Astrocyte (in vitro differentiated cells and primary cell): ENCODE measurements around the gene METTL2A. TPM values are rescaled to one million over a fixed set of nuclear protein-coding genes. Genes with fewer than 3 reads are reported as not detected.

Source experiments
- DNase-seq: peaks from one replicate; pipeline ENCODE4 v3.0.0-alpha.2; 2010; ENCODE audit warnings: low read depth
- FAIRE-seq: peaks from 2 replicates; lab custom pipeline; 2011; peaks lifted over from hg19 to GRCh38; lab: Jason Lieb, UNC
- H2AFZ ChIP-seq: 2 replicates; pipeline ENCODE4 v1.6.0; 2012; ENCODE audit warnings: low read depth, low read length, inconsistent platforms
- H3K27ac ChIP-seq: 2 replicates; pipeline ENCODE4 v1.5.1; 2011; ENCODE audit warnings: low read depth, low read length, inconsistent platforms
- H3K27me3 ChIP-seq: 2 replicates; pipeline ENCODE4 v1.6.0; 2011; ENCODE audit warnings: low read length, inconsistent platforms; ENCODE audit not compliant: insufficient read depth
- H3K36me3 ChIP-seq: 2 replicates; pipeline ENCODE4 v1.5.1; 2011; ENCODE audit warnings: low read length, inconsistent platforms; ENCODE audit not compliant: insufficient read depth
- H3K4me1 ChIP-seq: 2 replicates; pipeline ENCODE4 v1.5.1; 2011; ENCODE audit warnings: low read length, inconsistent platforms; ENCODE audit not compliant: insufficient read depth
- H3K4me2 ChIP-seq: 2 replicates; pipeline ENCODE4 v1.6.0; 2012; ENCODE audit warnings: low read length, inconsistent platforms
- H3K4me3 ChIP-seq: 2 replicates; pipeline ENCODE4 v1.5.1; 2011; ENCODE audit warnings: low read depth, mild to moderate bottlenecking, low read length, inconsistent platforms; ENCODE audit not compliant: insufficient read depth
- H3K79me2 ChIP-seq: 2 replicates; pipeline ENCODE4 v1.6.0; 2012; ENCODE audit warnings: mild to moderate bottlenecking, low read length, inconsistent platforms; ENCODE audit not compliant: insufficient read depth
- H3K9ac ChIP-seq: 2 replicates; pipeline ENCODE4 v1.6.0; 2012; ENCODE audit warnings: mild to moderate bottlenecking, low read length, inconsistent platforms
- H3K9me3 ChIP-seq: 2 replicates; pipeline ENCODE4 v1.5.1; 2012; ENCODE audit warnings: low read depth, mild to moderate bottlenecking, low read length, inconsistent platforms; ENCODE audit not compliant: insufficient read depth
- H4K20me1 ChIP-seq: 2 replicates; pipeline ENCODE4 v1.6.0; 2012; ENCODE audit warnings: low read length, inconsistent platforms; ENCODE audit not compliant: insufficient read depth
- H3K27ac Mint-ChIP-seq: one replicate; pipeline ENCODE4 v1.8.0; 2021; ENCODE audit warnings: mild to moderate bottlenecking, mixed read lengths; ENCODE audit not compliant: unreplicated experiment
- H3K27me3 Mint-ChIP-seq: one replicate; pipeline ENCODE4 v1.8.0; 2021; ENCODE audit warnings: low read depth, mixed read lengths; ENCODE audit not compliant: unreplicated experiment
- H3K36me3 Mint-ChIP-seq: one replicate; pipeline ENCODE4 v1.8.0; 2021; ENCODE audit warnings: low read depth, mixed read lengths; ENCODE audit not compliant: unreplicated experiment
- H3K4me1 Mint-ChIP-seq: one replicate; pipeline ENCODE4 v1.8.0; 2021; ENCODE audit warnings: low read depth, mixed read lengths; ENCODE audit not compliant: unreplicated experiment
- H3K4me3 Mint-ChIP-seq: one replicate; pipeline ENCODE4 v1.8.0; 2021; ENCODE audit warnings: mild to moderate bottlenecking, moderate library complexity, mixed read lengths; ENCODE audit not compliant: unreplicated experiment
- H3K9me3 Mint-ChIP-seq: one replicate; pipeline ENCODE4 v1.8.0; 2021; ENCODE audit warnings: mild to moderate bottlenecking, mixed read lengths; ENCODE audit not compliant: unreplicated experiment
- EZH2 ChIP-seq: IDR thresholded peaks from 2 replicates; pipeline ENCODE4 v1.6.1; 2012; ENCODE audit warnings: mild to moderate bottlenecking, low read length, inconsistent platforms; ENCODE audit not compliant: insufficient read depth
- total RNA-seq: library from RNA; stranded (reverse); gene quantifications from 2 replicates; pipeline ENCODE4 v1.2.1, GENCODE V29; 2021
- TF ChIP-seq, protein P1 (sequence below): IDR thresholded peaks from 2 replicates; pipeline ENCODE4 v1.5.1; 2011; ENCODE audit warnings: low read depth, mild to moderate bottlenecking, inconsistent platforms, low read length, moderate library complexity; ENCODE audit not compliant: insufficient read depth

The METTL2A gene
- total RNA-seq, 1 donor from 2014 or later, result 20.9 TPM

DNA sequence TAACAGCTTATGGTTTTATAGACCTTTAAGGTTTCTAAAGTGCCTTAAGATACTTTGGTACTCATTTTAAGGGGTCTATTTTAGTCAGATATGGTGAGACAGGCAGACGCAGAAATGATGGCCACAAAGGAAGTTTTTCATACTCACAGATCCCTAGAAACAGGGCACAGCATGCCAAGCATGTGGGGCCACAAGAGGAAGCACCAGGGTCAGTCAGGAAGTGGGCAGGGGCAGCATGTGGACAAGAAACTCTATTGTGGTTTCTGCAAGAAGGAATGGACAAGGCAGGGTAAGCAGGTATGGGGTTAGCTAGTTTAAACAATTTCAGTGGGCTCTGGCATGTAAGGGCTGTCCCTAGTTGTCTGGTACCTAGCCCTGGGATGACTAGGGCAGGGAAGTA, 34.8 kb upstream of the METTL2A start:
- no peak for FAIRE-seq
- TF ChIP-seq, protein P1, sequence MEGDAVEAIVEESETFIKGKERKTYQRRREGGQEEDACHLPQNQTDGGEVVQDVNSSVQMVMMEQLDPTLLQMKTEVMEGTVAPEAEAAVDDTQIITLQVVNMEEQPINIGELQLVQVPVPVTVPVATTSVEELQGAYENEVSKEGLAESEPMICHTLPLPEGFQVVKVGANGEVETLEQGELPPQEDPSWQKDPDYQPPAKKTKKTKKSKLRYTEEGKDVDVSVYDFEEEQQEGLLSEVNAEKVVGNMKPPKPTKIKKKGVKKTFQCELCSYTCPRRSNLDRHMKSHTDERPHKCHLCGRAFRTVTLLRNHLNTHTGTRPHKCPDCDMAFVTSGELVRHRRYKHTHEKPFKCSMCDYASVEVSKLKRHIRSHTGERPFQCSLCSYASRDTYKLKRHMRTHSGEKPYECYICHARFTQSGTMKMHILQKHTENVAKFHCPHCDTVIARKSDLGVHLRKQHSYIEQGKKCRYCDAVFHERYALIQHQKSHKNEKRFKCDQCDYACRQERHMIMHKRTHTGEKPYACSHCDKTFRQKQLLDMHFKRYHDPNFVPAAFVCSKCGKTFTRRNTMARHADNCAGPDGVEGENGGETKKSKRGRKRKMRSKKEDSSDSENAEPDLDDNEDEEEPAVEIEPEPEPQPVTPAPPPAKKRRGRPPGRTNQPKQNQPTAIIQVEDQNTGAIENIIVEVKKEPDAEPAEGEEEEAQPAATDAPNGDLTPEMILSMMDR, result no peak
- TF ChIP-seq EZH2, result no peak
- Mint-ChIP-seq H3K9me3 (peaks cover 2% of the 10 kb centered on the region), H3K27ac (no peak overlapping the region), H3K36me3 (no peaks in the 10 kb centered on the region), H3K4me3 (no peak overlapping the region), H3K4me1 (peaks cover 3% of the 10 kb centered on the region), H3K27me3 (peaks cover 4% of the 10 kb centered on the region)
- Histone ChIP-seq H3K4me3 (no peak overlapping the region), H2AFZ (no peak overlapping the region), H3K36me3 (no peaks in the 10 kb centered on the region), H3K4me1 (no peaks in the 10 kb centered on the region), H3K4me2 (no peak overlapping the region), H3K9me3 (no peaks in the 10 kb centered on the region), H3K79me2 (no peaks in the 10 kb centered on the region), H4K20me1 (no peaks in the 10 kb centered on the region), H3K9ac (no peak overlapping the region), H3K27me3 (peaks cover 10% of the 10 kb centered on the region), H3K27ac (no peak overlapping the region)
- DNase-seq, result no peak

DNA sequence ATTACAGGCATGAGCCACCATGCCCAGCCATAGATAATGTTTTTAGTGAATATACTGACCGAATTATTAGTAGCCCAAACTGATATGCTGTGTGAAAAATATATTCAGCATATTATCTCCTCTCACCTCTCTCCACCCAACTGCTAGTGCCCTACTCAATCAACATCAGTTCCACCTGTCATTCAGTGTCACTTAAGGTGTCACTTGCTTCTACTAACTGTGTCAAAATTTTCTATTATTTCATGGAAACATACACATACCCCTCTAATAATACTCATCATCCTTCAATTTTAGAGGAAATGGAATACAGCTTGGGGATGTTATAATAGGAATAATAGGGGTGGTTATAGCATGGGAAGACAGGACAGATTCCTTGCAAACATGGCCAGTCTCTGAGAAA, 30.8 kb upstream of the METTL2A start:
- H3K27me3 Mint-ChIP-seq, result peaks cover 4% of the 10 kb centered on the region

DNA sequence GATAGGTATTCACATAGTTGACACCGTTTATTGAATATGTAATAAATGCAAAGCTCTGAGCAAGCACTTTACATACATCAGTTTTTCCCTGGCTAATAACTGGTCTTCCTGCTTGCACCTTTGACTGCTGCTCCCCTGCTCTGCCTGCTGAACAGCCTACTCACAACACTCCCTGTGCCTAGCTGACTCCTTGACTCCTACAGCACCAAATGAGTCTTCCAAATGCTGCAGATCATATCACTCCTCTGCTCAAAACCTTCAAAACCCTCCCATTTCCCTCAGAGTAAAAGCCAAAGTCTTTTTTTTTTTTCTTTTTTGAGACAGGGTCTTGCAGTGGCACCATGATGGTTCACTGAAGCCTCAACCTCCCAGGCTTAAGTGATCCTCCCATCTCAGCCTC, 24.8 kb upstream of the METTL2A start:
- H3K9me3 Mint-ChIP-seq, result peaks cover 5% of the 10 kb centered on the region
- no peaks in the 10 kb centered on the region for H3K4me1 Mint-ChIP-seq
- no peak overlapping the region for H3K4me2 ChIP-seq
- no peak overlapping the region for H3K4me3 Mint-ChIP-seq
- H3K9me3 ChIP-seq, result no peaks in the 10 kb centered on the region
- no peaks in the 10 kb centered on the region for H3K4me1 ChIP-seq
- no peak overlapping the region for H3K27ac Mint-ChIP-seq
- TF ChIP-seq, protein P1, result no peak
- no peak for TF ChIP-seq EZH2
- no peak for FAIRE-seq
- no peak overlapping the region for H3K9ac ChIP-seq
- no peaks in the 10 kb centered on the region for H4K20me1 ChIP-seq
- no peaks in the 10 kb centered on the region for H3K36me3 Mint-ChIP-seq
- no peaks in the 10 kb centered on the region for H3K79me2 ChIP-seq
- no peak overlapping the region for H3K27ac ChIP-seq
- no peak for DNase-seq
- H3K36me3 ChIP-seq, result no peaks in the 10 kb centered on the region
- H3K27me3 ChIP-seq, result no peaks in the 10 kb centered on the region
- H3K27me3 Mint-ChIP-seq, result peaks cover 5% of the 10 kb centered on the region
- H2AFZ ChIP-seq, result no peak overlapping the region
- H3K4me3 ChIP-seq, result no peak overlapping the region

More for the DNA sequence above, 30.8 kb upstream of the METTL2A start:
- Histone ChIP-seq H3K9me3 (no peaks in the 10 kb centered on the region), H3K36me3 (no peaks in the 10 kb centered on the region), H3K4me3 (no peak overlapping the region), H4K20me1 (no peaks in the 10 kb centered on the region), H3K4me2 (no peak overlapping the region), H3K27ac (no peak overlapping the region), H3K4me1 (no peaks in the 10 kb centered on the region), H3K79me2 (no peaks in the 10 kb centered on the region), H2AFZ (no peak overlapping the region), H3K27me3 (peaks cover 10% of the 10 kb centered on the region), H3K9ac (no peak overlapping the region)
- no peaks in the 10 kb centered on the region for H3K36me3 Mint-ChIP-seq
- H3K4me3 Mint-ChIP-seq, result no peak overlapping the region
- H3K27ac Mint-ChIP-seq, result no peak overlapping the region
- no peak for FAIRE-seq
- no peak for DNase-seq
- TF ChIP-seq EZH2, result no peak
- TF ChIP-seq, protein P1, result no peak
- peaks cover 3% of the 10 kb centered on the region for H3K4me1 Mint-ChIP-seq
- peaks cover 2% of the 10 kb centered on the region for H3K9me3 Mint-ChIP-seq
